HL-60 (cell line): ENCODE measurements around the gene IQGAP2.

Experiments
- CTCF ChIP-seq: IDR thresholded peaks from one replicate; pipeline ENCODE4 v1.5.1; 2011; ENCODE audit warnings: low read length, control low read depth, inconsistent platforms; ENCODE audit not compliant: insufficient read depth
- REST ChIP-seq: IDR thresholded peaks from 2 replicates; pipeline ENCODE4 v1.6.1; 2012; ENCODE audit warnings: low read depth; ENCODE audit not compliant: insufficient replicate concordance

GRCh38 chr5:76723266-76723665 lies 320.2 kb downstream of the IQGAP2 start:
- TF ChIP-seq REST, result no peak
- TF ChIP-seq CTCF, result no peak
